Measurements from ENCODE around the gene CHST9. TPM values are rescaled to one million over a fixed set of nuclear protein-coding genes. Genes with fewer than 3 reads are reported as not detected.

CHST9 gene
- total and polyA plus RNA-seq, 2 of the 13 experiments (the other 11 are each of a cell fraction or from before 2014, with no cell fraction given): 3.2 to 9.6 TPM

- ChIA-PET POLR2A (no interaction called here), CTCF (ENCODE audit: low intra/inter-chr PET ratio, low total read pairs) (no interaction called here)
- peak; percentile 69 for ATAC-seq
- FAIRE-seq: no peak
- WGBS (ENCODE audit: low lambda C conversion rate): 86% methylated on average over 7 of the region's 7 CpGs
- no peaks in the 10 kb centered on the region for H4K20me1 ChIP-seq (ENCODE audit: insufficient read depth, low read length)
- intact Hi-C loops (cut with micrococcal nuclease; ENCODE audit: unreplicated experiment): no loop called here
- DNase-seq (ENCODE audit: low spot score): no peak
- H2AFZ ChIP-seq (ENCODE audit: low read length): no peak overlapping the region
- H3K27ac ChIP-seq (ENCODE audit: extremely low read length, insufficient read depth, low read length): no peak overlapping the region
- no peak for TF ChIP-seq TMF1 (CRISPR knock-in tag; IDR thresholded peaks at IDR 0.05; ENCODE audit: low read depth)
- no peak for TF ChIP-seq TCF12 (IDR thresholded peaks at IDR 0.05)
- no peak for TF ChIP-seq TCF12 (CRISPR knock-in tag; IDR thresholded peaks at IDR 0.05)
- TF ChIP-seq ZNF777 (CRISPR knock-in tag; IDR thresholded peaks at IDR 0.05): no peak
- H3K79me2 ChIP-seq (ENCODE audit: insufficient read depth, low read length): no peaks in the 10 kb centered on the region
- peak overlapping the region; percentile 31; the same call in 1 of the 2 replicates for H3K4me2 ChIP-seq (ENCODE audit: low read depth, low read length)
- no peaks in the 10 kb centered on the region for H3K27me3 ChIP-seq (ENCODE audit: control insufficient read depth in 1 of 2, insufficient read depth in 2 of 2, low read length in 2 of 2)
- no peak overlapping the region for H3K9ac ChIP-seq (ENCODE audit: insufficient read depth, low read depth, low read length)
- no peaks in the 10 kb centered on the region for H3K36me3 ChIP-seq (replicated peaks in 1 of 2; ENCODE audit: control insufficient read depth in 1 of 2, insufficient read depth in 2 of 2, low read length in 2 of 2)
- H3K4me3 ChIP-seq (replicated peaks in 1 of 3; ENCODE audit: insufficient read depth in 1 of 3, low read depth in 2 of 3, low read length in 3 of 3): 0 out of 6 replicates have a peak overlapping the region, but pooled peaks of 1 of the 3 experiments have one; percentile 6
- no peaks in the 10 kb centered on the region for H3K9me3 ChIP-seq (ENCODE audit: low read length)
- H3K4me1 ChIP-seq (ENCODE audit: insufficient read depth, low read length): peaks cover 44% of the 10 kb centered on the region
- BruUV-seq (replicated peaks): no TSS peak
- in situ Hi-C loops (cut with HindIII; ENCODE audit: extremely low pct_ligation_motif_present, low pct_unique_long_range_greater_than_20kb): no loop called here
Measured at GRCh38 chr18:27135504-27136207, 49.5 kb downstream of the CHST9 start.

GRCh38 chr18:27130065-27130630 is 55.0 kb downstream of the CHST9 start:
- POLR2A ChIA-PET: no interaction called here
- DNase-seq (ENCODE audit: low spot score) (no peak), ATAC-seq (no peak), FAIRE-seq (no peak)
- Histone ChIP-seq H3K36me3 (replicated peaks in 1 of 2; ENCODE audit: control insufficient read depth in 1 of 2, insufficient read depth in 2 of 2, low read length in 2 of 2) (no peaks in the 10 kb centered on the region), H2AFZ (ENCODE audit: low read length) (no peak overlapping the region), H3K9ac (ENCODE audit: insufficient read depth, low read depth, low read length) (no peak overlapping the region), H3K4me3 (replicated peaks in 1 of 3; ENCODE audit: insufficient read depth in 1 of 3, low read depth in 2 of 3, low read length in 3 of 3) (no peak overlapping the region), H3K27ac (ENCODE audit: extremely low read length, insufficient read depth, low read length) (no peak overlapping the region), H3K9me3 (ENCODE audit: low read length) (no peaks in the 10 kb centered on the region), H3K27me3 (ENCODE audit: control insufficient read depth in 1 of 2, insufficient read depth in 2 of 2, low read length in 2 of 2) (no peaks in the 10 kb centered on the region), H3K4me2 (ENCODE audit: low read depth, low read length) (no peak overlapping the region), H3K4me1 (ENCODE audit: insufficient read depth, low read length) (peaks cover under 1% of the 10 kb centered on the region; the same call in 1 of the 2 replicates), H3K79me2 (ENCODE audit: insufficient read depth, low read length) (no peaks in the 10 kb centered on the region), H4K20me1 (ENCODE audit: insufficient read depth, low read length) (no peaks in the 10 kb centered on the region)
- intact Hi-C loops (cut with micrococcal nuclease; ENCODE audit: unreplicated experiment): no loop called here
- BruUV-seq (replicated peaks): no TSS peak
- 82% methylated on average over 7 of the region's 7 CpGs for WGBS (ENCODE audit: low lambda C conversion rate)
- in situ Hi-C loops (cut with HindIII; ENCODE audit: extremely low pct_ligation_motif_present, low pct_unique_long_range_greater_than_20kb): no loop called here
- CTCF ChIA-PET (ENCODE audit: low intra/inter-chr PET ratio, low total read pairs): no interaction called here
- TF ChIP-seq PRDM4 (CRISPR knock-in tag; IDR thresholded peaks at IDR 0.05; ENCODE audit: borderline replicate concordance) (no peak), ZBTB39 (CRISPR knock-in tag; IDR thresholded peaks at IDR 0.05) (no peak), ZNF713 (CRISPR knock-in tag; IDR thresholded peaks at IDR 0.05) (no peak), XBP1 (CRISPR knock-in tag; IDR thresholded peaks at IDR 0.05) (no peak), ZHX1 (CRISPR knock-in tag; IDR thresholded peaks at IDR 0.05; ENCODE audit: low read depth) (no peak), MXI1 (IDR thresholded peaks at IDR 0.05; ENCODE audit: borderline replicate concordance, low read depth, low read length) (no peak)
